Activated T-cell treated with anti-CD3 and anti-CD28 coated beads for 1 hour (primary cell): ENCODE results near the gene FGF1.

Experiments used
- DNase-seq: peaks from one replicate; pipeline ENCODE4 v3.0.0-alpha.2; 2020; ENCODE audit warnings: low read depth

The FGF1 gene

DNA sequence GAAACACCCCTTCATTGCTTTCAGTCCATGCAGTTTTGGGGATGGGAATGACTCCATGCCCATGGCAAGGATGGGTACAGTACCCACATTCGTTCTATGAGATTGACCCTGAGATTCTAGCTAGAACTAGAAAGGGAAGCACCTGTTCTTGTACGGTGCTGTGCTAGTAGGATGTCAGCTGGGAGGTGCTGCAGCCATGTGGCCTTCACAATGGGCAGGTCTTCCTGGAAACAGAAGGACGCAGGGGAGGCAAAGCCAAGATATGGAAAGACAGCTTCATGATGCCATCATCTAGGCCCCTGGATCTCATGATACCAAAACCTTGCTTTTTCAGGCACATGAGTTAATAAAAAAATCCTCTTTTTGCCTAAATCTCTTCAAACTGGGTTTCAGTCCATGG is 10.5 kb upstream of the FGF1 start:
- DNase-seq, result no peak

DNA sequence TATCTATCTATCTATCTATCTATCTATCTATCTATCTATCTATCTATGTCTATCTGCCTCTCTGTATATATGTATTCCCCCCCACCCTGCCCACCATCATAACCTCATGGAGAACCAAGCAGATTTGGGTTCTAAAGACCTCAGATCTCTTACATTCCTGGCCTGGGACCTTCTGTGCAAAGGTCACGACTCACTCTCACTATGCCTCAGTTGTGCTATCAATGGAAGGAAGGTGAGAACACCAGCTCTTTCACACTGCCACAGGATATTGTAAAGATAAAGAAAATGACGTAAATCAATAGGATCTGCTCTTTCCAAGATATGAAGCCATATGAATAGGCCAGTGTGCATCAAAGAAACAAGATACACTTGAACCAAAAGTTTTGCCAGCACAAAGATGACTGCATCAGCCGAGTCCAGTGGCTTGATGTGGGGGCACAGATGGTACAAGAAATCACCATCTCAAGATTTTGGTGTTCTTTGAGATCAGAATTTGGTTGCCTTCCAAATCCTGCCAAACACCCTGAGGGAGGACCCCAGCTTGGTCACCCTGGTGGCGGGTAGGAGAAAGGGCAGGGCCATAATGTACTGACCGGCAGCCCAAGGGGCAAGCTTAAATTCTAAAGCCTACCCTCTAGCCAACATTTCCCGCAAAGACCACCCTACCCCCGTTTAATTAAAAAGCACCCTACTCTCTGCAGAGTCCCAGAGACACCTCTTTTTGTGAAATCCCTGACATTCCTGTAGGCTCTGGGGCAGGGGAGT is 8.4 kb upstream of the FGF1 start:
- DNase-seq, result no peak

- no peak for DNase-seq
Measured at GRCh38 chr5:142692321-142692894, 6.5 kb upstream of the FGF1 start.

- no peak for DNase-seq
Measured at GRCh38 chr5:142690667-142691066, 4.8 kb upstream of the FGF1 start.

DNA sequence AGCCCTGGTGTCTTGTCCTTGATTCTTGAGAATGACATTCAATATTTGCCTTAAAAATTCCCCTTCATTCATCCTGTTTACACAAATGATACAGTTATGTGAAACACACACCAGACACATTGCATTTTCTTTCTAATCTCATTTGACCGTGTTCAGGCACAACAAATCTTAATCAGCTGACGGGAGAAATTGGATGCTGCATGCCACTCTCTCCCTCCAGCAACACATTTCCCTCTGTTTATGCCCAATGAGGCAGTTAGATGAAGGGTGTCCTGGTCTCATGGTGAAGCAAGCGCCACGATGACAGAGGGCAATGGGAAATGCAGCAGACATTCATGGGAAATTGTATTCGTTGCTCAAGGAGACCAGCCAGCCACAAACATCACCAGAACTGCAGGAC is 3.2 kb upstream of the FGF1 start:
- DNase-seq, result no peak

DNA sequence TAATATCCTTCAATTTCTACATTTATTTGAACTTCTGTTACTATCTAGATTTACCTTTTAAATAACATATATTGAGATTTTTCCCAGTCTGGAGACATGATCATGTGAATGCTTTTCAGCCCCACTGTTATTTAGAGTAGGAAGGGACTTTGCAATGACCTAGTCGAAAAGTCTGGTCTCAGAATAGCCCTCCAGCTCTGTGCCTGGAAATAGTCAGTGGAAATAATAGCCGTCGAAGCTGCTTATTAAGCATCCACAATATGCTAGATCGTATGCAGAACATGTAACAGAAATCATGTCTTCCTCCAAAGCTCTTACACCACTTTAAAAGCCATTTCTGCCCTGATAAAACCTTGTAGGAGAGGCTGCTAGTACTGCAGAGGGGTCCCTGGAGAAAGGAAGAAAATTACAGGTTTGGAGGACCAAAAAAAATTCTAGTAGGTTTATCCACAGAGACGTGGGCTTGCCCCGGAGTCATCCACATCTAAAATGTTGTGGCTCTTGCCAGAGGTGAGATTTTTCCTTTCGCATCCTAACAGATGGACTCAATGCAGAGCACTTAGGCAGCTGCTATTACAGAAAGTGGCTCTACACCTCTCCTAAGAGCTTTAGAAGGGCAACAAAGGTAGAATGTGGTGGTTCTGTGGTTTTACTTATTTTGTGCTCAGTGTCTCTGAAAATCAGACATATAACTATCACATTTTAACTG is 2.5 kb upstream of the FGF1 start:
- DNase-seq, result no peak

- DNase-seq, result no peak
Measured at GRCh38 chr5:142686968-142687367, 1.1 kb upstream of the FGF1 start.

- DNase-seq, result no peak
Measured at GRCh38 chr5:142686210-142686734, 382 bp upstream of the FGF1 start.

DNA sequence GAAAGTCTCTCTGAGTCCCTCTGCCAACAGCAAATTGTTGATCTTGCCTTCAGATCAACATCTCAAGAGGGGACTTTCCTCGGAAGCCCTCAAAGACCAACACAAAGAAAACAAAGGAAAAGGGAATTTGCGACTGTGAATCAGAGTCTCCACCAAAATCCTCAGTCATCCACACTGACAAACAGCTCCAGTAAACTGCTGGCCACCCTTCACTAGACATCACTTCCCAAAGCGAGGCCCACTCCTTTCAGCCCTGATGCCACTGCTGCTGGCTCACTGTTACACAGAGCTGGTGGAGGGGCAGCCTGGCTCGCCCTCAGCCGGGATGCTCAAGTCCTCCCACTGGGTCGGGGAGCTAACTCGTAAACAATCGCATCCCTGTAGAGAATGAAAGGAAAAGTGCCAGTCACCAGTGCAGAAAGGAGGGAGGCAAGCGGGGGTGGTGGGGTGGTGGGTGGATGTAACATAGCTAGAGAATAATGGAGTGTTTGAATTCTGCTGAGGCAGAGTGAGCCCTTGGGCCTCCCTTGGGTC is 1.3 kb downstream of the FGF1 start:
- DNase-seq, result no peak

DNA sequence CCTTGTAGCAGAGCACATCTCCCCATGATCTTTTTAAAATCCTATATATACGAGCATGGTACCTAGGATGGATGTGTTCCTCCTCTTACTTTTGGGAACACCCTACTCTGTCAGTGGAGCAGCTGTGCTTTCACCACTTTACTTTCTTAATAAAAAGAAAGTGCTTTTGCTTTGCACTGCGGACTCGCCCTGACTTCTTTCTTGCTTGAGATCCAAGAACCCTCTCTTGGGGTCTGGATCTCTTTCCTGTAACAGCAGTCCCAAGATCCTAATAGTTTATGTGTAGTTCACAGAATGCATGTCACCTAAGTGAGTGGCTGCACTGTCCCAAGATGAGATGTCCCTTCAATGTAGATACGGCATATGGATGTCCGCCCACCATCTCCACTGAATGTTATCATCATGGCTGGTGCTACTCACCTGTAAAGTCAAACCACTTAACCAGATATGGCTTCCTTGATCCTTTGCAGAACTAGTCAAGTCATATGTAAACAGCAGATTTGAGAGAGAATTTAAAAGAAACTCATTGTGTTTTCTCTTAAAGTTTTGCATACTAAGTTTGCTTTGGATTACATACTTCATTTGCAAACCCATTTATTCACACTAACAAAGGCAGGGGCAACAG is 1.9 kb downstream of the FGF1 start:
- DNase-seq, result no peak

- DNase-seq, result no peak
Measured at GRCh38 chr5:142683116-142683515, 2.8 kb downstream of the FGF1 start.

- no peak for DNase-seq
Measured at GRCh38 chr5:142680605-142681259, 5.2 kb downstream of the FGF1 start.

DNA sequence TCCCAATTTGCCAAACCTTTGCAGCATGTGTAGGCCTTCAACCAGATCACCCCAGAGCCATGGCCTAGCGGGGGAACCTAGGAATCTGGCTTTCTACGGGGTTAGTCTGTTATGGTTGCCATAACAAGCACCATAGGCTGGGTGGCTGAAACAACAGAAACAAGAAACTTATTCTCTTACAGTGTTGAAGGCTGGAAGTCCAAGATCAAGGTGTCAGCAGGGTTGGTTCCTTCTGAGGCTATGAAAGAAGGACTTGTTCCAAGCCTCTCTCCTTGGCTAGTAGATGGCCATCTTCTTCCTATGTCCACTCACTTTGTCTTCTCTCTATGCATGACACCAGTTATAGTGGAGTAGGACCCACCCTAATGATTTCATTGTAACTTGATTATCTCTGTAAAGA is 6.1 kb downstream of the FGF1 start:
- no peak for DNase-seq

GRCh38 chr5:142678529-142678928 is 7.4 kb downstream of the FGF1 start:
- no peak for DNase-seq

DNA sequence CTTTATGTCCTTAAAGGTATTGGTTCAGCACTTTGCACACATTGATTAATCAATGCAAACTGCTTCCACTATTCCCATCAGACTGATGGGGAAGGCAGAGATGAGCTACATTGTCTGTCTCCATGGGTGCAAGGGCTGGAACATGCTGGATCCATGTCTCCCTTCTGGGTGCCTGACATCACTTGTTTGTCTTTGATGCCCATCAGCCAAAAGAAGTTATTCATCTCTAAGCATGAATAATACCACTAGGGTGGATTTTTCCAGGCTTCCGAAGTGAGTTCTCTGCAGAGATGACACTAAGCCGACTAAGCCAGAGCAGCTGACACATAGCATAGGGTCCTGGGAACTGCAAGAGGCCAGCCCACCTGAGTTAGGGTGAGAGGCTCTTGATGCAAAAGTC is 8.7 kb downstream of the FGF1 start:
- no peak for DNase-seq

DNA sequence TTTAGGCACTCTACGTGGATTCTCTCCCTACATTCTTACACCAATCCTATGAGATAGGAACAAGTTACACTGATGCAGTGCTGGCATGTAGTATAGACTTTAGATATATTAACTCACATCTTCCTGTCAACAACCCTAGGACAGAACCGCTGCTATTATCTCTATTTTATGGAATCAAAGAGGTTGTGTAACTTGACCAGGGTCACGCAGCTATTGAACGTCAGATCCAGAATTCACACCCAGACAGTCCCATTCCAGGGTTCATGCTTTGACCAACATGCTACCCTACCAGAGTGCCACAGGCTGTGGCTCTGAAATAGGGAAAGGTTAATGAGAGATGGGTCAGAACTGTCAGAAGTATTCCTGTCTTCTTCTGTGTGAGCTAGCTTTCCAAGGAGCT is 9.6 kb downstream of the FGF1 start:
- no peak for DNase-seq

GRCh38 chr5:142674531-142675469 is 11.1 kb downstream of the FGF1 start:
- DNase-seq, result no peak

GRCh38 chr5:142671801-142672200 is 14.1 kb downstream of the FGF1 start:
- DNase-seq, result no peak

GRCh38 chr5:142671266-142671665 is 14.6 kb downstream of the FGF1 start:
- DNase-seq, result no peak

GRCh38 chr5:142670804-142671203 is 15.1 kb downstream of the FGF1 start:
- DNase-seq, result no peak

DNA sequence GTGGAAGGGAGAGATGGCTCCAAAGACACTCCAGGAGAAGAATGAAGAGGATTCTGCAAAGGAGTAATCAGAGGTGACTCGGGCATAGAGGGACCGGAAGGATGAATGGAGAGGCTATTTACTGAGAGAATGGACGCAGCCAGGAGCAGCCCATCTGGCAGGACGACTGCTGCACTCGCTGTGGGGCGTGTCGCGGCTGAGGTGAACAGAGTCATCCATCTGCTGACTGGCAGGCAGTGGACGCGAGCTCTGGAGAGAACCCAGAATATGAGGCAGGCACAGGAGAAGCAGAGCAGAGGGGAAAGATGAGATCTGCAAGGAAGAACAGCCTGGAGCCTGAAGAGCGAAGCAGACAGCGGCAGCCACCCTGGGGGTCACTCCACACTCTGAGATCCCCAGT is 16.4 kb downstream of the FGF1 start:
- no peak for DNase-seq
